GM12878 (cell line): ENCODE results near the gene MCEMP1. TPM values are rescaled to one million over a fixed set of nuclear protein-coding genes. Genes with fewer than 3 reads are reported as not detected.

ENCODE experiments used
- ATAC-seq: fragments of 200-7000 bp; cut with Tn5 transposase; 3 replicates; pipeline ENCODE4 v1.9.1; 2020; ENCODE audit warnings: mild to moderate bottlenecking, moderate library complexity
- BruUV-seq: library from RNA; stranded (reverse); fragments of 400-500 nt; replicated peaks from 2 replicates; lab custom pipeline; 2021; lab: Mats Ljungman, UMichigan
- CTCF ChIA-PET: fragments of 300-600 bp; sonication (Branson Sonifier 250); formaldehyde crosslinking; extraction: SDS; loops from one replicate; lab custom pipeline; 2021; ENCODE audit warnings: inconsistent platforms; lab: Yijun Ruan, JAX
- POLR2A ChIA-PET: fragments of 350-600 bp; formaldehyde crosslinking; extraction: SDS; loops from one replicate; lab custom pipeline; 2021; ENCODE audit warnings: inconsistent platforms; lab: Charles Lee
- RAD21 ChIA-PET: fragments of 300-600 bp; sonication (Branson Sonifier 250); formaldehyde crosslinking; loops from one replicate; lab custom pipeline; 2023; ENCODE audit warnings: antibody characterized with exemption; ENCODE audit not compliant: unreplicated experiment; lab: Charles Lee
- SMC1A ChIA-PET: fragments of 300-600 bp; sonication (Branson Sonifier 250); formaldehyde crosslinking; loops from one replicate; lab custom pipeline; 2023; ENCODE audit not compliant: unreplicated experiment, uncharacterized antibody; lab: Charles Lee
- DNase-seq: peaks from one replicate; pipeline ENCODE4 v3.0.0-alpha.2; 2011; ENCODE audit warnings: low read depth, low spot score
- FAIRE-seq: peaks from 3 replicates; lab custom pipeline; 2011; peaks lifted over from hg19 to GRCh38; lab: Jason Lieb, UNC
- H2AFZ ChIP-seq: 2 replicates; pipeline ENCODE4 v1.6.0; 2011; ENCODE audit warnings: low read depth, low read length, control low read depth; ENCODE audit not compliant: control insufficient read depth
- H3K27ac ChIP-seq: 2 replicates; pipeline ENCODE4 v1.5.1; 2011; ENCODE audit warnings: control low read depth; ENCODE audit not compliant: control insufficient read depth, insufficient read depth
- H3K27me3 ChIP-seq, 2 experiments: replicated peaks in 1 of 2; 2 replicates each; pipeline versions ENCODE4 v1.6.0 to v1.6.1; 2011; ENCODE audit warnings: low read length in 1 of 2; ENCODE audit not compliant: control insufficient read depth in 2 of 2, insufficient read depth in 2 of 2
- H3K36me3 ChIP-seq, 2 experiments: 2 replicates each; pipeline ENCODE4 v1.5.1; 2011; ENCODE audit warnings: low read length in 1 of 2; ENCODE audit not compliant: control insufficient read depth in 2 of 2, insufficient read depth in 2 of 2
- H3K4me1 ChIP-seq: 2 replicates; pipeline ENCODE4 v1.6.1; 2011; ENCODE audit warnings: mild to moderate bottlenecking, low read length, moderate library complexity, mixed read lengths; ENCODE audit not compliant: control insufficient read depth, insufficient read depth
- H3K4me2 ChIP-seq: 2 replicates; pipeline ENCODE4 v1.6.0; 2011; ENCODE audit warnings: control low read depth; ENCODE audit not compliant: control insufficient read depth, insufficient read depth
- H3K4me3 ChIP-seq: fragments of 200-600 bp; sonication (generic); 2 replicates; pipeline ENCODE4 v1.5.1; 2016
- H3K79me2 ChIP-seq: 2 replicates; pipeline ENCODE4 v1.6.0; 2011; ENCODE audit warnings: low read length; ENCODE audit not compliant: control insufficient read depth, insufficient read depth
- H3K9ac ChIP-seq: 2 replicates; pipeline ENCODE4 v1.8.0; 2011; ENCODE audit warnings: low read length, control low read depth, mixed read lengths; ENCODE audit not compliant: control insufficient read depth, insufficient read depth
- H3K9me3 ChIP-seq: replicated peaks from 3 replicates; pipeline ENCODE4 v1.5.1; 2011; ENCODE audit warnings: mild to moderate bottlenecking, low read length; ENCODE audit not compliant: control insufficient read depth, insufficient read depth
- H4K20me1 ChIP-seq: 2 replicates; pipeline ENCODE4 v1.6.0; 2011; ENCODE audit not compliant: control insufficient read depth, insufficient read depth
- ATF7 ChIP-seq: fragments of 450-650 bp; IDR thresholded peaks from 2 replicates; pipeline ENCODE4 v1.6.1; 2016; ENCODE audit warnings: low read depth, mild to moderate bottlenecking
- BHLHE40 ChIP-seq, 2 experiments: fragments of 450-650 bp in 1 of 2; IDR thresholded peaks; 2 replicates each; pipeline ENCODE4 v1.6.1; 2011 to 2017; ENCODE audit warnings: low read depth in 2 of 2, borderline replicate concordance in 1 of 2, improper control_type of control experiment in 1 of 2, low read length in 1 of 2, mild to moderate bottlenecking in 1 of 2
- CHD2 ChIP-seq: IDR thresholded peaks from 2 replicates; pipeline ENCODE4 v1.6.1; 2011; ENCODE audit warnings: low read depth, low read length, improper control_type of control experiment, borderline replicate concordance
- DPF2 ChIP-seq: fragments of 450-650 bp; IDR thresholded peaks from 2 replicates; pipeline ENCODE4 v1.6.1; 2017; ENCODE audit warnings: mild to moderate bottlenecking
- FOXK2 ChIP-seq: fragments of 450-650 bp; IDR thresholded peaks from 2 replicates; pipeline ENCODE4 v1.6.1; 2017; ENCODE audit warnings: mild to moderate bottlenecking, moderate library complexity
- HDGF ChIP-seq: fragments of 450-650 bp; IDR thresholded peaks from 2 replicates; pipeline ENCODE4 v1.6.1; 2016; ENCODE audit warnings: antibody characterized with exemption
- IKZF1 ChIP-seq: fragments of 450-650 bp; conservative IDR thresholded peaks from 2 replicates; pipeline ENCODE4 v1.6.1; 2017; ENCODE audit warnings: antibody characterized with exemption, mild to moderate bottlenecking
- IRF5 ChIP-seq: fragments of 450-650 bp; IDR thresholded peaks from 2 replicates; pipeline ENCODE4 v1.6.1; 2017; ENCODE audit warnings: borderline replicate concordance
- PAX8 ChIP-seq: fragments of 450-650 bp; IDR thresholded peaks from 2 replicates; pipeline ENCODE4 v1.6.1; 2017; ENCODE audit warnings: mild to moderate bottlenecking, moderate library complexity
- PKNOX1 ChIP-seq: fragments of 450-650 bp; IDR thresholded peaks from 2 replicates; pipeline ENCODE4 v1.6.1; 2016; ENCODE audit warnings: mild to moderate bottlenecking
- POLR2A ChIP-seq: IDR thresholded peaks from 2 replicates; pipeline ENCODE4 v1.6.1; 2011; ENCODE audit warnings: low read depth, mild to moderate bottlenecking, low read length
- RAD21 ChIP-seq: IDR thresholded peaks from 2 replicates; pipeline ENCODE4 v1.6.1; 2011; ENCODE audit warnings: mild to moderate bottlenecking, low read depth, low read length, moderate library complexity; ENCODE audit not compliant: insufficient read depth
- RB1 ChIP-seq: fragments of 450-650 bp; formaldehyde crosslinking; IDR thresholded peaks from 2 replicates; pipeline ENCODE4 v1.6.1; 2017; ENCODE audit warnings: mild to moderate bottlenecking, borderline replicate concordance
- SPI1 ChIP-seq: IDR thresholded peaks from 2 replicates; pipeline ENCODE4 v1.6.1; 2011; ENCODE audit warnings: low read depth, mild to moderate bottlenecking, low read length, moderate library complexity, borderline replicate concordance; ENCODE audit not compliant: insufficient read depth
- TBL1XR1 ChIP-seq: IDR thresholded peaks from 2 replicates; pipeline ENCODE4 v1.6.1; 2012; ENCODE audit warnings: low read depth, low read length, improper control_type of control experiment
- in situ Hi-C: fragments of 300-500 bp; cut with MboI; formaldehyde crosslinking; loops from 9 replicates; pipeline ENCODE4 v1.14.3; 2018; ENCODE audit warnings: mixed read lengths
- intact Hi-C: fragments of 100-400 bp; cut with micrococcal nuclease; formaldehyde crosslinking; loops from one replicate; pipeline ENCODE4 v1.14.2; 2022; ENCODE audit not compliant: unreplicated experiment
- polyA plus RNA-seq, 11 experiments: library from polyadenylated mRNA; depleted of rRNA in 4 of 11; unstranded in 6 of 11; stranded (reverse) in 5 of 11; fragments of >200 nt; fragmentation: Nextera tagmentation in 4 of 11; fragmentation: Illumina TruSeq in 1 of 11; extraction: Ambion mirVana in 4 of 11; extraction: Trizol in 1 of 11; gene quantifications; 1 replicate in 1 of 11; 2 replicates in 10 of 11; pipeline versions ENCODE4 v1.2.1 to v1.2.3, GENCODE V29; 2011 to 2016; ENCODE audit warnings: inconsistent platforms in 2 of 11, missing spikeins in 2 of 11, low read depth in 1 of 11
- total RNA-seq, 4 experiments: library from RNA; depleted of rRNA in 3 of 4; stranded (reverse); fragments of >200 nt in 3 of 4; fragmentation: Illumina TruSeq in 1 of 4; extraction: Trizol in 1 of 4; gene quantifications; 2 replicates each; pipeline versions ENCODE4 v1.2.1 to v1.2.3, GENCODE V29; 2013 to 2021

The MCEMP1 gene
- total and polyA plus RNA-seq, 10 of the 15 experiments (the other 5 are each of a cell fraction or from before 2014, with no cell fraction given) = 0.08 to 0.55 (median 0.26) TPM; not detected in 1

GRCh38 chr19:7691497-7691896 is 14.6 kb downstream of the MCEMP1 start:
- H3K4me1 ChIP-seq = peaks cover 31% of the 10 kb centered on the region
- H3K9me3 ChIP-seq = peaks cover 5% of the 10 kb centered on the region; the same call in 1 of the 3 replicates
- ChIA-PET RAD21 (interaction anchor here (1.4 kb wide), 1 partner anchor 10 kb away, joined by 4 read pairs; the partner anchor contains the start of gene FCER2), POLR2A (no interaction called here), SMC1A (interaction anchor here (0.5 to 1.9 kb wide), 3 partner anchors 8 to 108 kb away, joined by 3 to 8 read pairs (median 4); no protein-coding TSS in a partner anchor), CTCF (interaction anchor here (1.0 kb wide), 1 partner anchor 8 kb away, joined by 3 read pairs; no protein-coding TSS in a partner anchor)
- H4K20me1 ChIP-seq = peaks cover 2% of the 10 kb centered on the region; the same call in 1 of the 2 replicates
- ATAC-seq = no peak
- intact Hi-C loops (loop anchor here (5.0 kb wide), 1 partner anchor 61 kb away; no protein-coding TSS in a partner anchor), in situ Hi-C loops (no loop called here)
- no peak for DNase-seq
- no peak overlapping the region for H2AFZ ChIP-seq
- BruUV-seq = no TSS peak
- no peak overlapping the region for H3K27ac ChIP-seq
- no peak overlapping the region for H3K9ac ChIP-seq
- peaks cover 54% of the 10 kb centered on the region for H3K79me2 ChIP-seq
- TF ChIP-seq HDGF (peak; percentile 88), TBL1XR1 (no peak), RB1 (no peak), POLR2A (0 out of 2 replicates have a peak, but pooled peaks have one; percentile 5), SPI1 (no peak), ATF7 (peak; percentile 94), PKNOX1 (peak; percentile 28; the same call in 1 of the 2 replicates), RAD21 (no peak), IKZF1 (no peak), BHLHE40 (IDR thresholded peaks at IDR 0.05; ENCODE audit: borderline replicate concordance in 1 of 2, low read depth in 2 of 2, low read length in 1 of 2) (peak in 1 of 2 experiments; percentile 9; a peak in 1 of 4 replicates), FOXK2 (no peak), IRF5 (peak; percentile 48; the same call in 1 of the 2 replicates), CHD2 (no peak), DPF2 (no peak), PAX8 (no peak)
- peaks cover 17 to 29% of the 10 kb centered on the region in 2 experiments; a peak in 3 of 4 replicates for H3K36me3 ChIP-seq
- H3K27me3 ChIP-seq = no peaks in the 10 kb centered on the region
- FAIRE-seq = no peak
- peak overlapping the region; percentile 45 for H3K4me2 ChIP-seq
- H3K4me3 ChIP-seq = 0 out of 2 replicates have a peak overlapping the region, but pooled peaks have one; percentile 1
